ENCODE measurements around the gene NR3C2. TPM values are rescaled to one million over a fixed set of nuclear protein-coding genes. Genes with fewer than 3 reads are reported as not detected.
"Not testable (repeated sequence)": the region's sequence is repeated elsewhere in the genome, so short reads cannot be mapped to it uniquely, and the experiment has no call there.

Gene NR3C2
- total RNA-seq, 1 experiment from 2014 or later, result 14.2 TPM

- no peak for TF ChIP-seq CTCF (IDR thresholded peaks at IDR 0.05; ENCODE audit: unreplicated experiment)
- DNase-seq, result no peak
- Mint-ChIP-seq H3K4me1 (ENCODE audit: low read depth, unreplicated experiment) (no peaks in the 10 kb centered on the region), H3K9me3 (ENCODE audit: low read depth, unreplicated experiment) (no peaks in the 10 kb centered on the region), H3K36me3 (ENCODE audit: insufficient read depth, unreplicated experiment) (no peaks in the 10 kb centered on the region), H3K27ac (ENCODE audit: unreplicated experiment) (no peak overlapping the region), H3K4me3 (ENCODE audit: low read depth, unreplicated experiment) (no peak overlapping the region), H3K27me3 (ENCODE audit: unreplicated experiment) (no peaks in the 10 kb centered on the region)
- intact Hi-C loops (cut with micrococcal nuclease; ENCODE audit: unreplicated experiment), result no loop called here
- CTCF ChIA-PET, result no interaction called here
- no TSS peak for BruUV-seq (replicated peaks)
Measured at GRCh38 chr4:148141501-148141900, 300.7 kb downstream of the NR3C2 start.

- intact Hi-C loops (cut with micrococcal nuclease; ENCODE audit: unreplicated experiment), result no loop called here
- peaks cover 8% of the 10 kb centered on the region for H3K4me1 Mint-ChIP-seq (ENCODE audit: low read depth, unreplicated experiment)
- H3K27me3 Mint-ChIP-seq (ENCODE audit: unreplicated experiment), result no peaks in the 10 kb centered on the region
- H3K36me3 Mint-ChIP-seq (ENCODE audit: insufficient read depth, unreplicated experiment), result no peaks in the 10 kb centered on the region
- CTCF ChIA-PET, result no interaction called here
- no peak for TF ChIP-seq CTCF (IDR thresholded peaks at IDR 0.05; ENCODE audit: unreplicated experiment)
- no peak overlapping the region for H3K27ac Mint-ChIP-seq (ENCODE audit: unreplicated experiment)
- BruUV-seq (replicated peaks), result no TSS peak
- no peak for DNase-seq
- peaks cover 14% of the 10 kb centered on the region for H3K9me3 Mint-ChIP-seq (ENCODE audit: low read depth, unreplicated experiment)
- no peak overlapping the region for H3K4me3 Mint-ChIP-seq (ENCODE audit: low read depth, unreplicated experiment)
Measured at GRCh38 chr4:148126825-148127224, 315.4 kb downstream of the NR3C2 start.

GRCh38 chr4:148124512-148124911 lies 317.7 kb downstream of the NR3C2 start:
- BruUV-seq (replicated peaks), result no TSS peak
- H3K36me3 Mint-ChIP-seq (ENCODE audit: insufficient read depth, unreplicated experiment), result no peaks in the 10 kb centered on the region
- peaks cover 14% of the 10 kb centered on the region for H3K9me3 Mint-ChIP-seq (ENCODE audit: low read depth, unreplicated experiment)
- intact Hi-C loops (cut with micrococcal nuclease; ENCODE audit: unreplicated experiment), result no loop called here
- H3K27ac Mint-ChIP-seq (ENCODE audit: unreplicated experiment), result no peak overlapping the region
- no peak overlapping the region for H3K4me3 Mint-ChIP-seq (ENCODE audit: low read depth, unreplicated experiment)
- DNase-seq, result no peak
- no peaks in the 10 kb centered on the region for H3K27me3 Mint-ChIP-seq (ENCODE audit: unreplicated experiment)
- peaks cover 8% of the 10 kb centered on the region for H3K4me1 Mint-ChIP-seq (ENCODE audit: low read depth, unreplicated experiment)
- TF ChIP-seq CTCF (IDR thresholded peaks at IDR 0.05; ENCODE audit: unreplicated experiment), result no peak
- CTCF ChIA-PET, result no interaction called here

- H3K4me3 Mint-ChIP-seq (ENCODE audit: low read depth, unreplicated experiment); H3K36me3 Mint-ChIP-seq (ENCODE audit: insufficient read depth, unreplicated experiment); H3K27me3 Mint-ChIP-seq (ENCODE audit: unreplicated experiment); H3K4me1 Mint-ChIP-seq (ENCODE audit: low read depth, unreplicated experiment); DNase-seq; CTCF ChIA-PET; BruUV-seq (replicated peaks); intact Hi-C loops (cut with micrococcal nuclease; ENCODE audit: unreplicated experiment); H3K27ac Mint-ChIP-seq (ENCODE audit: unreplicated experiment): not testable (repeated sequence)
- peaks cover 12% of the 10 kb centered on the region for H3K9me3 Mint-ChIP-seq (ENCODE audit: low read depth, unreplicated experiment)
Measured at GRCh38 chr4:148123161-148123560, 319.1 kb downstream of the NR3C2 start.

- no peaks in the 10 kb centered on the region for H3K36me3 Mint-ChIP-seq (ENCODE audit: insufficient read depth, unreplicated experiment)
- CTCF ChIA-PET, result no interaction called here
- peaks cover 8% of the 10 kb centered on the region for H3K4me1 Mint-ChIP-seq (ENCODE audit: low read depth, unreplicated experiment)
- DNase-seq, result no peak
- peaks cover 12% of the 10 kb centered on the region for H3K9me3 Mint-ChIP-seq (ENCODE audit: low read depth, unreplicated experiment)
- intact Hi-C loops (cut with micrococcal nuclease; ENCODE audit: unreplicated experiment), result no loop called here
- H3K27ac Mint-ChIP-seq (ENCODE audit: unreplicated experiment), result no peak overlapping the region
- no peak for TF ChIP-seq CTCF (IDR thresholded peaks at IDR 0.05; ENCODE audit: unreplicated experiment)
- H3K4me3 Mint-ChIP-seq (ENCODE audit: low read depth, unreplicated experiment), result no peak overlapping the region
- BruUV-seq (replicated peaks), result no TSS peak
- H3K27me3 Mint-ChIP-seq (ENCODE audit: unreplicated experiment), result no peaks in the 10 kb centered on the region
Measured at GRCh38 chr4:148120216-148120615, 322.0 kb downstream of the NR3C2 start.
